Activated B cell treated with CpG ODN at 0.5 μM for 24 hours (primary cell): ENCODE results near the gene OR1D5. TPM values are rescaled to one million over a fixed set of nuclear protein-coding genes. Genes with fewer than 3 reads are reported as not detected.
A peak's percentile ranks its signal among the peaks of the same experiment; 100 is the strongest.

Experiments used
- ATAC-seq: fragments of 200-7000 bp; cut with Tn5 transposase; one replicate; pipeline ENCODE4 v1.10.0; 2021; ENCODE audit warnings: low read depth, mild to moderate bottlenecking, moderate library complexity
- CTCF ChIA-PET: fragments of 350-600 bp; sonication (Branson Sonifier 250); formaldehyde crosslinking; loops from one replicate; lab custom pipeline; 2021; ENCODE audit warnings: antibody characterized with exemption; lab: Charles Lee
- POLR2A ChIA-PET: fragments of 350-600 bp; sonication (Branson Sonifier 250); formaldehyde crosslinking; loops from one replicate; lab custom pipeline; 2021; ENCODE audit warnings: antibody characterized with exemption; lab: Charles Lee
- DNase-seq: peaks from one replicate; pipeline ENCODE4 v3.0.0; 2022
- H3K27ac Mint-ChIP-seq: one replicate; pipeline ENCODE4 v1.8.0; 2020; ENCODE audit warnings: mixed read lengths
- H3K27me3 Mint-ChIP-seq: one replicate; pipeline ENCODE4 v1.8.0; 2021; ENCODE audit warnings: mixed read lengths
- H3K36me3 Mint-ChIP-seq: one replicate; pipeline ENCODE4 v1.8.0; 2021; ENCODE audit warnings: low read depth, mixed read lengths
- H3K4me1 Mint-ChIP-seq: one replicate; pipeline ENCODE4 v1.8.0; 2021; ENCODE audit warnings: mixed read lengths
- H3K4me3 Mint-ChIP-seq: one replicate; pipeline ENCODE4 v1.8.0; 2020; ENCODE audit warnings: mild to moderate bottlenecking, mixed read lengths
- H3K9me3 Mint-ChIP-seq: one replicate; pipeline ENCODE4 v1.8.0; 2020; ENCODE audit warnings: mixed read lengths
- intact Hi-C: fragments of 100-400 bp; cut with micrococcal nuclease; formaldehyde crosslinking; loops from one replicate; pipeline ENCODE4 v1.15.1; 2024
- total RNA-seq: library from RNA; stranded (reverse); gene quantifications from 2 replicates; pipeline ENCODE4 v1.2.3, GENCODE V29; 2022
- TF ChIP-seq, protein P1 (sequence below): fragments of 200-600 bp; IDR thresholded peaks from one replicate; pipeline ENCODE4 v1.8.0; 2022; ENCODE audit warnings: antibody characterized with exemption, mild to moderate bottlenecking

The OR1D5 gene
- total RNA-seq, 1 donor from 2014 or later: not detected

GRCh38 chr17:3019761-3020160, 43.6 kb downstream of the OR1D5 start:
- Mint-ChIP-seq H3K27ac (no peak overlapping the region), H3K27me3 (no peaks in the 10 kb centered on the region), H3K36me3 (peaks cover 68% of the 10 kb centered on the region), H3K4me3 (no peak overlapping the region), H3K9me3 (peaks cover 18% of the 10 kb centered on the region), H3K4me1 (no peaks in the 10 kb centered on the region)
- ChIA-PET CTCF (no interaction called here), POLR2A (interaction anchor here (0.6 kb wide), 1 partner anchor 1105 kb away, joined by 4 read pairs; no protein-coding TSS in a partner anchor)
- DNase-seq (no peak), ATAC-seq (no peak)
- intact Hi-C loops: no loop called here
- TF ChIP-seq, protein P1, sequence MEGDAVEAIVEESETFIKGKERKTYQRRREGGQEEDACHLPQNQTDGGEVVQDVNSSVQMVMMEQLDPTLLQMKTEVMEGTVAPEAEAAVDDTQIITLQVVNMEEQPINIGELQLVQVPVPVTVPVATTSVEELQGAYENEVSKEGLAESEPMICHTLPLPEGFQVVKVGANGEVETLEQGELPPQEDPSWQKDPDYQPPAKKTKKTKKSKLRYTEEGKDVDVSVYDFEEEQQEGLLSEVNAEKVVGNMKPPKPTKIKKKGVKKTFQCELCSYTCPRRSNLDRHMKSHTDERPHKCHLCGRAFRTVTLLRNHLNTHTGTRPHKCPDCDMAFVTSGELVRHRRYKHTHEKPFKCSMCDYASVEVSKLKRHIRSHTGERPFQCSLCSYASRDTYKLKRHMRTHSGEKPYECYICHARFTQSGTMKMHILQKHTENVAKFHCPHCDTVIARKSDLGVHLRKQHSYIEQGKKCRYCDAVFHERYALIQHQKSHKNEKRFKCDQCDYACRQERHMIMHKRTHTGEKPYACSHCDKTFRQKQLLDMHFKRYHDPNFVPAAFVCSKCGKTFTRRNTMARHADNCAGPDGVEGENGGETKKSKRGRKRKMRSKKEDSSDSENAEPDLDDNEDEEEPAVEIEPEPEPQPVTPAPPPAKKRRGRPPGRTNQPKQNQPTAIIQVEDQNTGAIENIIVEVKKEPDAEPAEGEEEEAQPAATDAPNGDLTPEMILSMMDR: no peak

- intact Hi-C loops: no loop called here
- Mint-ChIP-seq H3K4me1 (no peaks in the 10 kb centered on the region), H3K9me3 (peaks cover 9% of the 10 kb centered on the region), H3K27ac (no peak overlapping the region), H3K36me3 (peaks cover 56% of the 10 kb centered on the region), H3K4me3 (no peak overlapping the region), H3K27me3 (no peaks in the 10 kb centered on the region)
- ATAC-seq (no peak), DNase-seq (no peak)
- ChIA-PET POLR2A (no interaction called here), CTCF (interaction anchor here (1.5 kb wide), 1 partner anchor 232 kb away, joined by 4 read pairs; no protein-coding TSS in a partner anchor)
- TF ChIP-seq, protein P1: no peak
Measured at GRCh38 chr17:3017936-3018335, 45.5 kb downstream of the OR1D5 start.

DNA sequence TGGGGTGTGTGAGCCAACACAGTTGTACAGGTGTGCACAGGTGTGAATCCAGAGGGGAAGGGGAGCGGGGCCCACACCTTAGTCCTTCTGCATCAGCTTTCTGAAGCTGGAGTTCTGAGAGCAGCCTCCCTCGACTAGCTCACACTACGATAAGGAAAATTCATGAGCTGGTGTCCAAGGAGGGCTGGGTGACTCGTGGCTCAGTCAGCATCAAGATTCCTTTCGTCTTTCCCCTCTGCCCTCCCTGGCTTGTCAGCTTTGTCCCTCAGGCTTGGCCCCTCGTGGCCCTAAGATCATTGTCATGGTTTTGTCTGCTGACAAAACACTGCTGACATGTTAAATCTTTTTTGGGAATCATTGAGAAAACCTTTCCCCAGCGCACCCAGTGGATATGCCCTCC, 47.5 kb downstream of the OR1D5 start:
- H3K27me3 Mint-ChIP-seq: no peaks in the 10 kb centered on the region
- ATAC-seq: no peak
- no peaks in the 10 kb centered on the region for H3K4me1 Mint-ChIP-seq
- intact Hi-C loops: no loop called here
- DNase-seq: no peak
- no peaks in the 10 kb centered on the region for H3K9me3 Mint-ChIP-seq
- H3K4me3 Mint-ChIP-seq: no peak overlapping the region
- CTCF ChIA-PET: interaction anchor here (0.8 to 6.1 kb wide), 3 partner anchors 86 to 634 kb away, joined by 3 to 66 read pairs (median 4); no protein-coding TSS in a partner anchor
- TF ChIP-seq, protein P1: no peak
- peaks cover 41% of the 10 kb centered on the region for H3K36me3 Mint-ChIP-seq
- H3K27ac Mint-ChIP-seq: no peak overlapping the region
- POLR2A ChIA-PET: interaction anchor here (0.6 kb wide), 1 partner anchor 44 kb away, joined by 9 read pairs; no protein-coding TSS in a partner anchor

DNA sequence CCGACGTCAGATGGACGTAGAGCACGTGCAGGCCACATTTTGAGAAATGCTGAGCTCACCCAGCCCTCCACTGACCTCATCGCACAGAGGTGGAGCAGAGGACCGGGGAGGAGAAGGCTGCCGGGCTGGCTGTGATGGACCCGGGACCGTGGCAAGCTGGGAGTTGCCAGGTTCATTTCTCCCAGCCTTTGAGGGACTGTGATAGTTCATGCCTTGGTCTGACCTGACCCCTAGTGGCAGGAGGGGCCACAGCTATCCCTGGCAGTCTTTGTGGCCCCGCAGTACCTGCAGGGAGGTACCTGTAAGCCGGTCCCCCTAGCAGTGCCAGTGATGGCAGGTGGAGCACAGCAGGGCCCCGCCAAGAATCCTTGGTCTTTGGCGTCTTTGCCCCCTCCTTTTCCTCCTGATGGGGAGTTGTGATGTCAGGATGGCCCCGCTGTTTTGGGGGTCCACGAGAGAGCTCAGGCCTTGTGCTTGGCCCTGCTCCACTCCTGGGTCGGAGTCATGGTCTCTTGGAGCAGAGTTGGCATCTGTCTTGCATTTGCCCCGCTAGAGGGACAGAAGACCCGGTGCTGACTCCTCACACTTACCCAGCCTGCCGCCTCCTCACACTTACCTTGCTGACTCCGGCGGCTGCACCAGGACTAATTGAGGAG, 50.4 kb downstream of the OR1D5 start:
- Mint-ChIP-seq H3K4me3 (no peak overlapping the region), H3K27me3 (no peaks in the 10 kb centered on the region), H3K36me3 (peaks cover 43% of the 10 kb centered on the region), H3K4me1 (no peaks in the 10 kb centered on the region), H3K27ac (no peak overlapping the region), H3K9me3 (no peaks in the 10 kb centered on the region)
- DNase-seq (peak; percentile 58), ATAC-seq (peak; percentile 98)
- TF ChIP-seq, protein P1: peak; percentile 87
- ChIA-PET POLR2A (interaction anchor here (0.6 to 1.9 kb wide), 8 partner anchors 10 to 1328 kb away, joined by 3 to 19 read pairs (median 4); no protein-coding TSS in a partner anchor), CTCF (interaction anchor here (0.5 to 6.1 kb wide), 31 partner anchors 9 to 631 kb away, joined by 3 to 85 read pairs (median 5); partner anchors contain the start of genes CTNS and SHPK)
- intact Hi-C loops: loop anchor here (1.0 to 2.0 kb wide), 6 partner anchors 83 to 630 kb away; no protein-coding TSS in a partner anchor

Other genes starting within 250 kb of the OR1D5 start
- not detected in 2 replicates for gene OR1D2, start 40.8 kb upstream of the OR1D5 start, total RNA-seq
- gene OR1G1, start 63.9 kb upstream of the OR1D5 start, total RNA-seq: not detected in 2 replicates
- gene OR1A2, start 133.9 kb upstream of the OR1D5 start, total RNA-seq: not detected in 2 replicates
- gene OR1A1, start 144.1 kb upstream of the OR1D5 start, total RNA-seq: not detected in 2 replicates
- 0.18 and 0.34 TPM in 2 replicates for gene OR3A1, start 234.8 kb upstream of the OR1D5 start, total RNA-seq